ENCODE data around the gene CCDC27.
A peak's percentile ranks its signal among the peaks of the same experiment; 100 is the strongest.

CCDC27 gene

GRCh38 chr1:3736131-3736561, 16.1 kb upstream of the CCDC27 start:
- TF ChIP-seq POLR2A (IDR thresholded peaks at IDR 0.05; ENCODE audit: low read length): no peak
- TF ChIP-seq GATA1 (IDR thresholded peaks at IDR 0.05; ENCODE audit: low read depth, low read length): no peak
- DNase-seq: no peak

GRCh38 chr1:3736708-3737107, 15.5 kb upstream of the CCDC27 start:
- DNase-seq: no peak
- TF ChIP-seq GATA1 (IDR thresholded peaks at IDR 0.05; ENCODE audit: low read depth, low read length) (no peak), POLR2A (IDR thresholded peaks at IDR 0.05; ENCODE audit: low read length) (no peak)

DNA sequence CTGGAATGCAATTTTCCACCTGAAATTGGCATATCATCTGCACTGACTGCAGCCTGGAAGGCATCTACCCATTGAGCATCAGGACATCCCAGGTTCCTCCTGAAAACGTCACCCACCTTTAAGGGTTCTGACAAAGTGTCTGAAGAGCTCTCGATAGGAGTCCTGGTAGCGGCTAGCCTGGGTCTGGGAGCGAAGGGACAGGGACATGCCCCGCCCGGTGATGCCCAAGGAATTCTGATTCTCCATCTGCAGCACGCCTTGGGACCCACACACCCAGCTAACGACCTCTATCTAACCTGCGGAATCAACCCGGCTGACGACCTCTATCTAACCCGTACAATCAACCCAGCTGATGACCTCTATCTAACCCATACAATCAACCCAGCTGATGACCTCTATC, 13.3 kb upstream of the CCDC27 start:
- TF ChIP-seq POLR2A (IDR thresholded peaks at IDR 0.05; ENCODE audit: low read length): no peak
- no peak for TF ChIP-seq GATA1 (IDR thresholded peaks at IDR 0.05; ENCODE audit: low read depth, low read length)
- no peak for DNase-seq

DNA sequence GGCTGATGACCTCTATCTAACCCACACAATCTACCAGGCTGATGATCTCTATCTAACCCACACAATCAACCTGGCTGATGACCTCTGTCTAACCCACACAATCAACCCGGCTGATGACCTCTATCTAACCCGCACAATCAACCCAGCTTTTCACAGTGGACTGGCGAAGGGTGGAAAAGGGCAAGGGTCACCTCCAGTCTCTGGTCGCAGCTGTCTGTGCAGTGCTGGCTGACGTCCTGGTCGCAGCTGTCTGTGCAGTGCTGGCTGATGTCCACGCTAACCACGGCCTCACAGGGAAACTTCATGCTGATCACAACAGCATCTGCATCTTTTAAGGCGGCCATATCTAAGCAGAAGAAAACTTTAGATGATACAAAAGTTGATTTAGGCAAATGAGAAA, 12.2 kb upstream of the CCDC27 start:
- TF ChIP-seq POLR2A (IDR thresholded peaks at IDR 0.05; ENCODE audit: low read length) (no peak), GATA1 (IDR thresholded peaks at IDR 0.05; ENCODE audit: low read depth, low read length) (no peak)
- DNase-seq: no peak

DNA sequence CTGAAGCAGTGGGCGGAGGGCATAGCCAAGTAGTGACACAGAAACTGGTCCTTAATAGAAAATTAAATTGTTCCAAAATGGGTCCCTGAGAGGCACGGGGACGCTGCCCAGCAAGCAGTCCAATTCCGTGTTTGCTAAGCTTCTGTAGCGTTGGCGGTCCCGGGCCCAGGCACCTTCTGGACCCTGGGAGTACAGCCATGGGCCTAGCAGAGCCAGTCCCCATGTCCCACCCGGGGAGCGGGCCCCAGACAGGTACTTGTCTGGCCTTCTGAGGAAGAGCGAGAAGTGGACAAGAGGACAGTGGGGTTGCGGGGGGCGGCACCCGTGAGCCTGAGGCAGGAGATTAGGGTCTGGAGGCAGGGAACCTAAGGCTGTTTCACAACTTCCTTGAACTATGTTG, 11.5 kb upstream of the CCDC27 start:
- TF ChIP-seq POLR2A (IDR thresholded peaks at IDR 0.05; ENCODE audit: low read length) (no peak), GATA1 (IDR thresholded peaks at IDR 0.05; ENCODE audit: low read depth, low read length) (no peak)

GRCh38 chr1:3741566-3742438, 10.4 kb upstream of the CCDC27 start:
- TF ChIP-seq GATA1 (IDR thresholded peaks at IDR 0.05; ENCODE audit: low read depth, low read length) (no peak), POLR2A (IDR thresholded peaks at IDR 0.05; ENCODE audit: low read length) (no peak)
- DNase-seq: no peak

More for the DNA sequence above, 11.5 kb upstream of the CCDC27 start:
- DNase-seq: no peak

- TF ChIP-seq GATA1 (IDR thresholded peaks at IDR 0.05; ENCODE audit: low read depth, low read length) (no peak), POLR2A (IDR thresholded peaks at IDR 0.05; ENCODE audit: low read length) (no peak)
- DNase-seq: no peak
Observed at GRCh38 chr1:3742439-3743298, 9.6 kb upstream of the CCDC27 start.

DNA sequence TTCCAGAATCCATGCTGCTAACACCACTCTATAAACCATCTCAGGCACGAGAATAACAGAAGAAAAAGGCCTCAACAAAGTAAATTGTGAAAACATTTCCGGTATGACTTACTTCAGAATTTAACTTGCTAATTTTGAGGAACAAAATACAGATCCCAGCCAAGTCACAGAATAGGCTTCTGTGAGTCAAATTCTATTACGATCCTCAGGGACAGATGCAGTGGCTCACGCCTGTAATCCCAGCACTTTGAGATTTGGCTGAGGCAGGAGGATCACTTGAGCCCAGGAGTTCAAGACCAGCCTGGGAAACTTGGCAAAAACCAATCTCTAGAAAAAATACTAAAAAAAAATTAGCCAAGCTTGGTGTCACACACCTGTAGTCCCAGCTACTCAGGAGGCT, 8.8 kb upstream of the CCDC27 start:
- no peak for DNase-seq
- TF ChIP-seq POLR2A (IDR thresholded peaks at IDR 0.05; ENCODE audit: low read length) (no peak), GATA1 (IDR thresholded peaks at IDR 0.05; ENCODE audit: low read depth, low read length) (no peak)

GRCh38 chr1:3743826-3744225, 8.4 kb upstream of the CCDC27 start:
- no peak for TF ChIP-seq GATA1 (IDR thresholded peaks at IDR 0.05; ENCODE audit: low read depth, low read length)
- no peak for TF ChIP-seq POLR2A (IDR thresholded peaks at IDR 0.05; ENCODE audit: low read length)
- no peak for DNase-seq

DNA sequence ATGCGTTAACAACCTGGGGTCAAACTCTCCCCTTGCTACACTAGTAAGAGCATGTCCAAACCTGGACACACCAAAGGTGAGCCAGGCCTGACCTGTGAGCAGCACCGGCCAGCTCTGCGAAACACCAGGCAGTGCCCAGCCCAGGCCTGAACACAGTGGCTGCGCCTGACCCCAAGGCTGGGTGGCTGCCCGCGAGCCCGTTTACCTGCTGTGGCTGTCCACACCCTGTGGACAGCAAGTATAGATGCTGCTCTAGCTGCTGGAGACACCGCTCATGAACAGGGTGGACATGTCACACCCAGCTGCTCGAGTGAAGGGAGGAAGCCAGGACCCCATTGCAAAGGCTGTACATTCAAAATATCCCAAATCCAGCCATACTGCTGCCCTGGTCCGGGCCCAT, 7.6 kb upstream of the CCDC27 start:
- TF ChIP-seq GATA1 (IDR thresholded peaks at IDR 0.05; ENCODE audit: low read depth, low read length) (no peak), POLR2A (IDR thresholded peaks at IDR 0.05; ENCODE audit: low read length) (no peak)
- DNase-seq: no peak

GRCh38 chr1:3745071-3745470, 7.2 kb upstream of the CCDC27 start:
- TF ChIP-seq POLR2A (IDR thresholded peaks at IDR 0.05; ENCODE audit: low read length): no peak
- no peak for TF ChIP-seq GATA1 (IDR thresholded peaks at IDR 0.05; ENCODE audit: low read depth, low read length)
- no peak for DNase-seq

GRCh38 chr1:3745590-3746381, 6.5 kb upstream of the CCDC27 start:
- DNase-seq: peak; percentile 56 to 80
- TF ChIP-seq POLR2A (IDR thresholded peaks at IDR 0.05; ENCODE audit: low read length) (peak; percentile 33), GATA1 (IDR thresholded peaks at IDR 0.05; ENCODE audit: low read depth, low read length) (no peak)

GRCh38 chr1:3746389-3746829, 5.8 kb upstream of the CCDC27 start:
- DNase-seq: peak; percentile 56 to 58
- TF ChIP-seq POLR2A (IDR thresholded peaks at IDR 0.05; ENCODE audit: low read length) (no peak), GATA1 (IDR thresholded peaks at IDR 0.05; ENCODE audit: low read depth, low read length) (no peak)
